ENCODE data around the gene TESPA1.

GRCh38 chr12:54974279-54974678 is 10.3 kb downstream of the TESPA1 start:
- TF ChIP-seq CTCF (IDR thresholded peaks at IDR 0.05) (no peak), POLR2A (IDR thresholded peaks at IDR 0.05) (no peak)

Measured in suprapubic skin (tissue), 3 donors.